IPS-18c (cell line): ENCODE measurements around the gene CHSY1.

Experiments
- H3K4me3 ChIP-seq: 2 replicates; pipeline ENCODE4 v1.7.0; 2013; ENCODE audit warnings: low read depth, mild to moderate bottlenecking, low read length, moderate library complexity; ENCODE audit not compliant: insufficient read depth
- H3K9me3 ChIP-seq: one replicate; pipeline ENCODE4 v1.6.1; 2013; ENCODE audit warnings: mild to moderate bottlenecking, low read length, moderate library complexity; ENCODE audit not compliant: control insufficient read depth, insufficient read depth

CHSY1 gene

GRCh38 chr15:101140697-101141065 lies 111.2 kb downstream of the CHSY1 start:
- H3K9me3 ChIP-seq, result no peaks in the 10 kb centered on the region
- H3K4me3 ChIP-seq, result no peak overlapping the region

DNA sequence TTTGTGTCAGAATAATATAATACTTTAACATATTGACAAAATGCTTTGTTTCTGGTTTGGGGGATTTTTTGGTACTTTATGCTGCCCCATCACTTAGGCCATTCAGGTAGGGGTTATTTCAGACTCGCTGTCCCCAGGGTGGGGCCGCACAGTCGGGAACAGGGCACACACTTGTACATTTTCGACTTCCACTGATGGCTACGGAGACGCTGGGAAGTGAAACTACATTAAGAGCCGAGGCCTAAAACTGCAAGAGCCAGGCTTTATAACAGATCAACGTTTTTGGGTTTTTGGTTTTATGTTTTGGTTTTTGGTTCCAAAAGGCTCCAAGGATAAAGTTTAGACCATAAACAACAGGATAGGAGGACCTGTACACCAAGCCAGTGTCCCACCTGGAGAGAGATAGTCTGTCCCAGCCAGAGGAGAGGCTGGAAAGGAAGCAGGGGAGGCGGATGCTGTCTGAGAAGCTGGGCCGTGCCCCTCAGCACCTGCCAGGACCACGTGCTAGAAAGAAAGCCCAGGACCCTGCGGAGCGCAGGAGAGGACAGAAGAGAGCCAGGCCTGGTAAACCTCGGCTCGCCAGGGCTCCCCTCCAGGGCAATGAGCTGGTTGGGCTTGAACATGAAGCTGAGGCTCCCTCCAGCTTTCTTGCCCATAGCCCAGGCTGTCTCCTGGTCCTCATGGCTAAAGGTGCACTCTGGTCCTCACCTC lies 111.7 kb downstream of the CHSY1 start:
- no peaks in the 10 kb centered on the region for H3K9me3 ChIP-seq
- no peak overlapping the region for H3K4me3 ChIP-seq

GRCh38 chr15:101138913-101139880 lies 112.7 kb downstream of the CHSY1 start:
- H3K4me3 ChIP-seq, result no peak overlapping the region

DNA sequence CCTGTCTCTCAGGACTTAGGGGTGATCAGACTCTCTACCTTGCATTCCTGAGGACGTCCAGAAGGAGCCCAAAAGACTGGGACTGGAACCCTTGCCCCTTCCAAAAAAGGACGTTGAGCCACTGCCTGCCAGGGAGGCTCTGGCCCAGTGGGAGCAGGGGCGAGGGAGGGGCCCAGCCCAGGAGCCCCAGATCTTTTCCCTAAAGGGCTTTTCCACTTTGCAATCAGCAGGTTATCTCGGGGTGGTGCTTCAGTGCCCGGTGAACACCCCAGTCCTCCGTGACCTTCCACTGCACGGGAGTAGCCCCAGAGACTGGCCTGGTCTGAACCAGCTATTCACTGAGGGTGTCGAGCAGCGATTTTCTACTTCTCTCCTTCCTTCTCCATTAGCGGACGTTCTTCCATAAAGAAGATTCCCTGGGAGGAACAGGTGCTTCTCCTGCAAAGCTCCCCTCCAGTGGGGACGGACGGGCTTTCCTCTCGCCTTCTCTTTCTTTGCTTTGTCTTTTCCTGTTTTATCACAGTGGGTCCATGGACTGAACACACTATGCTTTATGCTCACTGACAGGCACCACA lies 113.7 kb downstream of the CHSY1 start:
- H3K9me3 ChIP-seq, result no peaks in the 10 kb centered on the region

More at GRCh38 chr15:101138913-101139880, 112.7 kb downstream of the CHSY1 start:
- no peaks in the 10 kb centered on the region for H3K9me3 ChIP-seq

DNA sequence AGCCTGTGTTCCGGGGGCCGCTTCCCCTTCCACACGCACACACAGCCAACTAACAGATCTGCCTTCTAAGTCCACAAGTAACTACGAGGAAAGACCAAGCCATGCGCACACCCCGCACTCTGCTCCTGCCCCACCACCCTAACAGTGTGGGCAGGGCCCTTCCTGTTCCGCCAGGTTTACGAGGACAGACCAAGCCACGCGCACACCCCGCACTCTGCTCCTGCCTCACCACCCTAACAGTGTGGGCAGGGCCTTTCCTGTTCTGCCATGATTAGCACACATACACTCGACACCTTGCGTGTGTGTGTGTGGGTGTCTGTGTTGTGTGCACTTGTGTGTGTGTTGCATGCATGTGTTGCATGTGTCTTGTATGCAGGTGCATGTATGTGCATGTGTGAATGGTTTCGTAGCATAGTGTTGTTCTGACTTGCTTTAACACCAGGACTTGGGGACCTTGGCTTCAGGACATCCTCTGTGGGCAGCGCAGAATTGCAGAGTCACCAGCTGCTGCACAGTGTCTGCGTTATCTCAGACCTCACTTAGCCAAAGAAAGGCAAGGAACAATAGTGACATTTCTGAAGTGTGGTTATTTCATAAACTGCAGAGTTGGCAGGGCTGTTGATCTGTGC lies 114.4 kb downstream of the CHSY1 start:
- no peaks in the 10 kb centered on the region for H3K9me3 ChIP-seq

More for the DNA sequence above, 113.7 kb downstream of the CHSY1 start:
- H3K4me3 ChIP-seq, result no peak overlapping the region

GRCh38 chr15:101136381-101137268 lies 115.2 kb downstream of the CHSY1 start:
- no peak overlapping the region for H3K4me3 ChIP-seq
- no peaks in the 10 kb centered on the region for H3K9me3 ChIP-seq

More for the DNA sequence above, 114.4 kb downstream of the CHSY1 start:
- H3K4me3 ChIP-seq, result no peak overlapping the region

- no peaks in the 10 kb centered on the region for H3K9me3 ChIP-seq
- H3K4me3 ChIP-seq, result no peak overlapping the region
Measured at GRCh38 chr15:101135532-101136166, 116.2 kb downstream of the CHSY1 start.

GRCh38 chr15:101134780-101135179 lies 117.1 kb downstream of the CHSY1 start:
- H3K4me3 ChIP-seq, result no peak overlapping the region
- H3K9me3 ChIP-seq, result no peaks in the 10 kb centered on the region

DNA sequence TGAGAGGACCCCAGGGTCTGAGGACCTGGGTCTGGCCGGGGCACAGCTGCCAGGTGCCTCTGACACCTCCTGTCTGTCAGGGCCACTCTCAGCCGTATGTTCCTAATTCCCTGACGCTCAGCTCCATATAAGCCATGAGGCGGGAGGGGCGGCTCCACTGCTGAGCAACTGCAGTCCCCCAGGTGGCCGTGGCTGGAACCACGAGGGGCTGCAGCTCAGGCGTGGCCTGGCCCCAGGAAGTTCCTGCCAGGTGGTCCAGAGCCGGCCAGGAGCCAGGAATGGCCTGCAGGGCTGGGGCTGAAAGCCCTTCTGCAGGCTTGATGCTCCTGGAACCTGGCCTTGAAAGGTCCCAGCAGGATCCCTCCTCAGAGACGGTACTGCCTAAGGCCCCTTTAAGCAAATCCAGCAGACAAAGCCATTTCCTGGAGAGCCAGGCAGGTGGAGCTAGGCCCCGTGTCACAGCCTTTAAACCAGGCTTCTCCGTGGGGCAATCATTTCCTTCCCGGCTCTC lies 118.0 kb downstream of the CHSY1 start:
- no peak overlapping the region for H3K4me3 ChIP-seq
- no peaks in the 10 kb centered on the region for H3K9me3 ChIP-seq

GRCh38 chr15:101133181-101133460 lies 118.7 kb downstream of the CHSY1 start:
- Histone ChIP-seq H3K4me3 (no peak overlapping the region), H3K9me3 (no peaks in the 10 kb centered on the region)

GRCh38 chr15:101132390-101133180 lies 119.3 kb downstream of the CHSY1 start:
- H3K4me3 ChIP-seq, result no peak overlapping the region
- H3K9me3 ChIP-seq, result no peaks in the 10 kb centered on the region

GRCh38 chr15:101131489-101132389 lies 120.1 kb downstream of the CHSY1 start:
- Histone ChIP-seq H3K9me3 (no peaks in the 10 kb centered on the region), H3K4me3 (no peak overlapping the region)

DNA sequence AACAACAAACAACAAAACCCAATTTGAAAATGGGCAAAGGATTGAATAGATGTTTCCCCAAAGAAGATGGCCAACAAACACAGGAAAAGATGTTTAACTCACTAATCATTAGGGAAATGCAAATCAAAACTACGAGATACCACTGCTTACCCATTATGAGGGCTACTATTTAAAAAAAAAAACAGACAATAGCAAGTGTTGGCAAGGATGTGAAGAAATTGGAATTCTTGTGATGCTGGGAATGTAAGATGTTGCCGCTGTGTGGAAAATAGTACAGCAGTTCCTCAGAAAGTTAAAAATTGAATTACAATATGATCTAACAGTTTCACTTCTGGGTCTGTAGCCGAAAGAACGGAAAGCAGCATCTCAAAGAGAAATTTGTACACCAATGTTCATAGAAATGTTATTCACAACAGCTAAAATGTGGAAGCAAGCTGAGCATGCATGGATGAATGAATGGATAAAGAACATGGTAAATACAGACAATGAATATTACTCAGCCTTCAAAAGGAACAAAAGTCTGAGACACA lies 121.9 kb downstream of the CHSY1 start:
- no peaks in the 10 kb centered on the region for H3K9me3 ChIP-seq
- no peak overlapping the region for H3K4me3 ChIP-seq

DNA sequence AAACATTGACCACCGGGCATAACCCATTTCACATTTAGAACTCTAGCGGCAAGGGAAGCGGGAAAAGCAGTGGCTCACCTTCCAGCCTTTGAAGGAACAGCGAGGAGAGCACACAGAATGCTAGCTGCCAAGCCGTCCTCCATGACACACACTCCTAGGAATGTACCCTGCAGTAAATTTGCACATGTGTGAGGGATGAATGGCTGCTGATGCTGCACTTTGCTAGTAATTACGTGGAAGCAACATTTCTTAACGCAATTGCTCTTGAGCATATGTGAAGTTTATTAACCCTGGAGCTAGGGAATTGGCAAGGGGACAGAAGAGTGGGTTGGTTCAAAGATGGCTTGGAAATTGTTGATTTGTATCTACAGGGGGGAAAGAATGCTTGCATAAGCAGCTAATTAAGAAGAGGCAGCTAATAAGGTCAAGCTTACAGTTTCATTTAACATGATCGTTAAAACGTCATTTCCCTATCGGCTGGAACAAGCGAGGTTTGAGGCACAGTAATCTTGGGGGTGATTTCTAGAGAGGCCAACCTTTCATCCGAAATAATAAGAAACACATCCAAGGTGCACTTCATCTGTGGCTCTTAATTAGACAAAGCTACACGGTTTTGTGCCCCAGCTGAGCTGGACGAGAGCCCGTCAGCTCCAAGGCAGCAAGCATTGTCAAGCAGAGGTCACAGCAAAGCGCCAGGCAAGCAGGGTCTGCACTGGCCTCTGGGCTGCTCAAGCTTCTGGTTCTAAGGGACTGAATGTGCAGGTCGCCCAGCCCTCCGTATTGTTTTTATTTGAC lies 123.4 kb downstream of the CHSY1 start:
- H3K9me3 ChIP-seq, result no peaks in the 10 kb centered on the region
- H3K4me3 ChIP-seq, result no peak overlapping the region
